K562 (cell line): ENCODE data around the gene DUS3L. TPM values are rescaled to one million over a fixed set of nuclear protein-coding genes. Genes with fewer than 3 reads are reported as not detected.

Experiments used
- CC2D1A ChIP-seq: fragments of 450-650 bp; IDR thresholded peaks from 2 replicates; pipeline ENCODE4 v1.6.1; 2017; ENCODE audit warnings: mild to moderate bottlenecking
- CSDE1 ChIP-seq, 2 experiments: fragments of 450-650 bp; IDR thresholded peaks; 2 replicates each; pipeline ENCODE4 v1.6.1; 2016; ENCODE audit warnings: mild to moderate bottlenecking in 1 of 2
- HMG20A ChIP-seq: fragments of 450-650 bp; formaldehyde crosslinking; conservative IDR thresholded peaks from 2 replicates; pipeline ENCODE4 v1.4.0; 2020; ENCODE audit warnings: mild to moderate bottlenecking, mixed read lengths
- NR2F6 ChIP-seq: fragments of 450-650 bp; formaldehyde crosslinking; IDR thresholded peaks from 2 replicates; pipeline ENCODE4 v1.4.0; 2020; ENCODE audit warnings: mild to moderate bottlenecking
- RCOR1 ChIP-seq, 2 experiments: IDR thresholded peaks; 2 replicates each; pipeline ENCODE4 v1.6.1; 2012; ENCODE audit warnings: low read depth in 2 of 2, low read length in 2 of 2, borderline replicate concordance in 1 of 2, improper control_type of control experiment in 1 of 2
- REST ChIP-seq, 2 experiments: fragments of 450-650 bp; formaldehyde crosslinking in 1 of 2; IDR thresholded peaks; 2 replicates each; pipeline versions ENCODE4 v1.4.0 to v1.6.1; 2014 to 2020; ENCODE audit warnings: mild to moderate bottlenecking in 2 of 2, borderline replicate concordance in 1 of 2, low read depth in 1 of 2
- SIN3A ChIP-seq, 2 experiments: fragments of 150-350 bp in 1 of 2; IDR thresholded peaks; 2 replicates each; pipeline ENCODE4 v1.6.1; 2011 to 2016; ENCODE audit warnings: borderline replicate concordance in 2 of 2, low read depth in 2 of 2, low read length in 2 of 2, mild to moderate bottlenecking in 2 of 2, moderate library complexity in 2 of 2; ENCODE audit not compliant: control insufficient read depth in 1 of 2
- TEAD4 ChIP-seq, 2 experiments: sonication (generic) in 1 of 2; formaldehyde crosslinking in 1 of 2; IDR thresholded peaks; 2 replicates each; pipeline versions ENCODE4 v1.6.1 to v1.8.0; 2012 to 2022; ENCODE audit warnings: borderline replicate concordance in 1 of 2, inconsistent platforms in 1 of 2, low read length in 1 of 2, mild to moderate bottlenecking in 1 of 2, missing genetic modification reagents in 1 of 2
- TRIM28 ChIP-seq: fragments of 450-650 bp; IDR thresholded peaks from 2 replicates; pipeline ENCODE4 v1.6.1; 2017
- USF2 ChIP-seq: sonication (generic); formaldehyde crosslinking; IDR thresholded peaks from 2 replicates; pipeline ENCODE4 v1.5.0; 2020; ENCODE audit warnings: missing genetic modification reagents
- XRCC4 ChIP-seq: IDR thresholded peaks from one replicate; pipeline ENCODE4 v1.6.1; 2011; ENCODE audit not compliant: insufficient read depth, insufficient read length; ENCODE audit errors: extremely low read depth
- ZBTB2 ChIP-seq: fragments of 450-650 bp; IDR thresholded peaks from 2 replicates; pipeline ENCODE4 v1.6.1; 2016; ENCODE audit warnings: antibody characterized with exemption
- ZNF134 ChIP-seq: fragments of 250-450 bp; sonication (Bioruptor Pico); conservative IDR thresholded peaks from 2 replicates; pipeline ENCODE4 v1.4.0; 2020
- ZNF3 ChIP-seq: fragments of 250-450 bp; sonication (Bioruptor Pico); IDR thresholded peaks from 2 replicates; pipeline ENCODE4 v1.5.0; 2021; ENCODE audit warnings: mild to moderate bottlenecking, moderate library complexity
- ZSCAN32 ChIP-seq: fragments of 450-650 bp; formaldehyde crosslinking; IDR thresholded peaks from 2 replicates; pipeline ENCODE4 v1.4.0; 2020; ENCODE audit warnings: mild to moderate bottlenecking, moderate library complexity
- polyA plus RNA-seq, 8 experiments: library from polyadenylated mRNA; depleted of rRNA in 4 of 8; stranded (reverse) in 5 of 8; unstranded in 3 of 8; fragments of >200 nt; fragmentation: Nextera tagmentation in 2 of 8; fragmentation: Illumina TruSeq in 1 of 8; extraction: Ambion mirVana in 2 of 8; extraction: Trizol in 1 of 8; gene quantifications; 2 replicates each; pipeline versions ENCODE4 v1.2.1 to v1.2.3, GENCODE V29; 2011 to 2014; ENCODE audit warnings: inconsistent platforms in 1 of 8, missing spikeins in 1 of 8
- total RNA-seq, 7 experiments: library from RNA; depleted of rRNA in 6 of 7; stranded (reverse); fragments of >200 nt in 6 of 7; fragmentation: Illumina TruSeq in 2 of 7; extraction: Trizol in 2 of 7; gene quantifications; 2 replicates each; pipeline versions ENCODE4 v1.2.1 to v1.2.3, GENCODE V29; 2011 to 2021; ENCODE audit warnings: low replicate concordance in 1 of 7
- TF ChIP-seq, protein P1 (sequence below): fragments of 450-650 bp; formaldehyde crosslinking; IDR thresholded peaks from 2 replicates; pipeline ENCODE4 v1.4.0; 2022; ENCODE audit warnings: missing genetic modification characterization

DUS3L gene
- total and polyA plus RNA-seq, 9 of the 15 experiments (the other 6 are each of a cell fraction or from before 2014, with no cell fraction given): 1.7 to 102 (median 77.5) TPM

DNA sequence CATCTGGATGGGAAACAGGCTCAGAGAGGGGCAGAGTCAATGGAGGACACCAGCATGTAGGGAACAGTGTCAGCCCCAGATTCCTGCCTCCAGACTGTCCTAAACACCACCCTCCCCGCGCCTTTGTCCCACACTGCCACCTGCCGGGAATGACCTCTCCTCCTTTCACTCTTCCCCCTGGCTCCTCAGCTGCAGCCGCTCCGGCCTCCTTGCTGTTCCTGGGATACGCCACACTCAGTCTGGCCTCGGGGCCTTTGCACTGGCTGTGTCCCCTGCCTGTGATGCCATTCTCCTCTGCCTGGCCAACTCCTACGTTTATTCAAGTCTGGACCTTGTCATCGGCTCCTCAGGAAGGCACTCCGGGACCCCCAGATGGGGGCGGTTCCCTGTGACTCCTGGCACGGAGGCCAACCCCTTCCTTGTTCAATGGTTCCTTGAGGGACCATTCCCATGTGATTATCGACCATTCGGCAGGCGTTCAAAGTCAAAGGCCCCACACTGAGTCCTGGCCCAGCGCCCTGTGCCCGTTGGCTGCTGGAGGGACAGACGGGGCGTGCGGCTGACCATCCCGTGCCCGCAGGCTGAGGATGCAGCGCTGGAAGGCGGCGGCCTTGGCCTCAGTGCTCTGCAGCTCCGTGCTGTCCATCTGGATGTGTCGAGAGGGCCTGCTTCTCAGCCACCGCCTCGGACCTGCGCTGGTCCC is 32.8 kb upstream of the DUS3L start (continued):
- TF ChIP-seq USF2 (CRISPR knock-in tag): no peak
- TF ChIP-seq XRCC4: no peak
- TF ChIP-seq ZNF134 (CRISPR knock-in tag): no peak
- TF ChIP-seq CC2D1A: no peak
- TF ChIP-seq ZSCAN32 (CRISPR knock-in tag): no peak
- no peak for TF ChIP-seq NR2F6 (CRISPR knock-in tag)
- TF ChIP-seq, protein P1, sequence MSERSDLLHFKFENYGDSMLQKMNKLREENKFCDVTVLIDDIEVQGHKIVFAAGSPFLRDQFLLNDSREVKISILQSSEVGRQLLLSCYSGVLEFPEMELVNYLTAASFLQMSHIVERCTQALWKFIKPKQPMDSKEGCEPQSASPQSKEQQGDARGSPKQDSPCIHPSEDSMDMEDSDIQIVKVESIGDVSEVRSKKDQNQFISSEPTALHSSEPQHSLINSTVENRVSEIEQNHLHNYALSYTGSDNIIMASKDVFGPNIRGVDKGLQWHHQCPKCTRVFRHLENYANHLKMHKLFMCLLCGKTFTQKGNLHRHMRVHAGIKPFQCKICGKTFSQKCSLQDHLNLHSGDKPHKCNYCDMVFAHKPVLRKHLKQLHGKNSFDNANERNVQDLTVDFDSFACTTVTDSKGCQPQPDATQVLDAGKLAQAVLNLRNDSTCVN (CRISPR knock-in tag): no peak
- no peak for TF ChIP-seq SIN3A (IDR thresholded peaks at IDR 0.05; ENCODE audit: borderline replicate concordance in 2 of 2, control insufficient read depth in 1 of 2, low read depth in 2 of 2, low read length in 2 of 2)
- TF ChIP-seq CSDE1 (IDR thresholded peaks at IDR 0.05): no peak
- peak in 1 of 2 experiments; percentile 35; a peak in 1 of 4 replicates for TF ChIP-seq RCOR1 (IDR thresholded peaks at IDR 0.05; ENCODE audit: borderline replicate concordance in 1 of 2, low read depth in 2 of 2, low read length in 2 of 2)
- TF ChIP-seq TRIM28: no peak
- no peak for TF ChIP-seq HMG20A (CRISPR knock-in tag)
- no peak for TF ChIP-seq TEAD4 (IDR thresholded peaks at IDR 0.05; ENCODE audit: low read length)
- no peak for TF ChIP-seq TEAD4 (CRISPR knock-in tag; IDR thresholded peaks at IDR 0.05; ENCODE audit: borderline replicate concordance)
- no peak for TF ChIP-seq ZNF3 (CRISPR knock-in tag)
- no peak for TF ChIP-seq ZBTB2
- TF ChIP-seq REST (IDR thresholded peaks at IDR 0.05; ENCODE audit: borderline replicate concordance): peak; percentile 60; the same call in 1 of the 2 replicates
- no peak for TF ChIP-seq REST (CRISPR knock-in tag; IDR thresholded peaks at IDR 0.05; ENCODE audit: low read depth)
